ENCODE results near the gene INO80C. TPM values are rescaled to one million over a fixed set of nuclear protein-coding genes. Genes with fewer than 3 reads are reported as not detected.

The INO80C gene
- total and polyA plus RNA-seq, 2 donors from 2014 or later = 20.9 to 38.2 TPM

DNA sequence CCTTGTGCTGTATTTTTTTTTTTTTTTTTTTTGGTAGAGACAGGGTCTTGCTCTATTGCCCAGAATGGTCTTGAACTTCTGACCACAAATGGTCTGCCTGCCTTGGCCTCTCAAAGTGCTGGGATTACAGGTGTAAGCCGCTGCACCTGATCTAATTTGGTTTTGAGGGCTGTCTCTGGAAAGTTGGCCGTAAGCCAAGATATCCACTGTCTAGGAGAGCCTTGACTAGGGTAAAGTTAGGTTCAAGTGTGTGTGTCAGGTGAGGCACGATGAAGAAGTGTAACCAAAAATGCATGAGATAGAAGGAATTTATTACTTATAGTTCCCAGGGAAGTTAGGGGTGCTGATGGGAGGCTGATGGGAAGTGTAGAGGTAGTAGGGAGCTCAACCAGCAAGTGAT is 46.7 kb downstream of the INO80C start:
- TF ChIP-seq, protein P1, sequence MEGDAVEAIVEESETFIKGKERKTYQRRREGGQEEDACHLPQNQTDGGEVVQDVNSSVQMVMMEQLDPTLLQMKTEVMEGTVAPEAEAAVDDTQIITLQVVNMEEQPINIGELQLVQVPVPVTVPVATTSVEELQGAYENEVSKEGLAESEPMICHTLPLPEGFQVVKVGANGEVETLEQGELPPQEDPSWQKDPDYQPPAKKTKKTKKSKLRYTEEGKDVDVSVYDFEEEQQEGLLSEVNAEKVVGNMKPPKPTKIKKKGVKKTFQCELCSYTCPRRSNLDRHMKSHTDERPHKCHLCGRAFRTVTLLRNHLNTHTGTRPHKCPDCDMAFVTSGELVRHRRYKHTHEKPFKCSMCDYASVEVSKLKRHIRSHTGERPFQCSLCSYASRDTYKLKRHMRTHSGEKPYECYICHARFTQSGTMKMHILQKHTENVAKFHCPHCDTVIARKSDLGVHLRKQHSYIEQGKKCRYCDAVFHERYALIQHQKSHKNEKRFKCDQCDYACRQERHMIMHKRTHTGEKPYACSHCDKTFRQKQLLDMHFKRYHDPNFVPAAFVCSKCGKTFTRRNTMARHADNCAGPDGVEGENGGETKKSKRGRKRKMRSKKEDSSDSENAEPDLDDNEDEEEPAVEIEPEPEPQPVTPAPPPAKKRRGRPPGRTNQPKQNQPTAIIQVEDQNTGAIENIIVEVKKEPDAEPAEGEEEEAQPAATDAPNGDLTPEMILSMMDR (IDR thresholded peaks at IDR 0.05; ENCODE audit: borderline replicate concordance, extremely low read depth, insufficient read depth) = no peak
- no peak overlapping the region for H3K27ac ChIP-seq (ENCODE audit: low read depth in 2 of 2, low read length in 2 of 2)
- no peak for DNase-seq
- no peaks in the 10 kb centered on the region for H3K9me3 ChIP-seq (ENCODE audit: control insufficient read depth in 2 of 3, insufficient read depth in 1 of 3, low read length in 3 of 3)
- H3K36me3 ChIP-seq (ENCODE audit: control insufficient read depth in 2 of 3, insufficient read depth in 3 of 3, low read length in 3 of 3) = no peaks in the 10 kb centered on the region
- FAIRE-seq = no peak
- no peaks in the 10 kb centered on the region for H3K4me1 ChIP-seq (ENCODE audit: control insufficient read depth in 2 of 3, insufficient read depth in 2 of 3, low read depth in 1 of 3, low read length in 3 of 3)
- H3K4me3 ChIP-seq (ENCODE audit: low read length in 3 of 3) = no peak overlapping the region
- intact Hi-C loops (cut with DNase I) = no loop called here
- H3K9ac ChIP-seq (ENCODE audit: low read length in 3 of 3) = no peak overlapping the region
- no peaks in the 10 kb centered on the region for H3K27me3 ChIP-seq (ENCODE audit: control insufficient read depth, insufficient read depth, low read length)

GRCh38 chr18:35444636-35445035 is 53.1 kb downstream of the INO80C start:
- intact Hi-C loops (cut with DNase I) = no loop called here
- H3K9ac ChIP-seq (ENCODE audit: low read length in 3 of 3) = no peak overlapping the region
- DNase-seq (no peak), FAIRE-seq (no peak)
- H3K27me3 ChIP-seq (ENCODE audit: control insufficient read depth, insufficient read depth, low read length) = no peaks in the 10 kb centered on the region
- no peak overlapping the region for H3K4me3 ChIP-seq (ENCODE audit: low read length in 3 of 3)
- no peaks in the 10 kb centered on the region for H3K9me3 ChIP-seq (ENCODE audit: control insufficient read depth in 2 of 3, insufficient read depth in 1 of 3, low read length in 3 of 3)
- no peaks in the 10 kb centered on the region for H3K4me1 ChIP-seq (ENCODE audit: control insufficient read depth in 2 of 3, insufficient read depth in 2 of 3, low read depth in 1 of 3, low read length in 3 of 3)
- TF ChIP-seq, protein P1 (IDR thresholded peaks at IDR 0.05; ENCODE audit: borderline replicate concordance, extremely low read depth, insufficient read depth) = no peak
- no peaks in the 10 kb centered on the region for H3K36me3 ChIP-seq (ENCODE audit: control insufficient read depth in 2 of 3, insufficient read depth in 3 of 3, low read length in 3 of 3)
- no peak overlapping the region for H3K27ac ChIP-seq (ENCODE audit: low read depth in 2 of 2, low read length in 2 of 2)

- intact Hi-C loops (cut with DNase I) = no loop called here
- no peak overlapping the region for H3K27ac ChIP-seq (ENCODE audit: low read depth in 2 of 2, low read length in 2 of 2)
- no peaks in the 10 kb centered on the region for H3K27me3 ChIP-seq (ENCODE audit: control insufficient read depth, insufficient read depth, low read length)
- no peaks in the 10 kb centered on the region for H3K9me3 ChIP-seq (ENCODE audit: control insufficient read depth in 2 of 3, insufficient read depth in 1 of 3, low read length in 3 of 3)
- H3K36me3 ChIP-seq (ENCODE audit: control insufficient read depth in 2 of 3, insufficient read depth in 3 of 3, low read length in 3 of 3) = no peaks in the 10 kb centered on the region
- no peak for DNase-seq
- no peak overlapping the region for H3K4me3 ChIP-seq (ENCODE audit: low read length in 3 of 3)
- no peaks in the 10 kb centered on the region for H3K4me1 ChIP-seq (ENCODE audit: control insufficient read depth in 2 of 3, insufficient read depth in 2 of 3, low read depth in 1 of 3, low read length in 3 of 3)
- H3K9ac ChIP-seq (ENCODE audit: low read length in 3 of 3) = no peak overlapping the region
- TF ChIP-seq, protein P1 (IDR thresholded peaks at IDR 0.05; ENCODE audit: borderline replicate concordance, extremely low read depth, insufficient read depth) = no peak
- no peak for FAIRE-seq
These were observed 53.9 kb downstream of the INO80C start for GRCh38 chr18:35443847-35444246.

- no peak for FAIRE-seq
- TF ChIP-seq, protein P1 (IDR thresholded peaks at IDR 0.05; ENCODE audit: borderline replicate concordance, extremely low read depth, insufficient read depth) = no peak
- H3K9me3 ChIP-seq (ENCODE audit: control insufficient read depth in 2 of 3, insufficient read depth in 1 of 3, low read length in 3 of 3) = no peaks in the 10 kb centered on the region
- H3K4me1 ChIP-seq (ENCODE audit: control insufficient read depth in 2 of 3, insufficient read depth in 2 of 3, low read depth in 1 of 3, low read length in 3 of 3) = no peaks in the 10 kb centered on the region
- no peak for DNase-seq
- no peaks in the 10 kb centered on the region for H3K27me3 ChIP-seq (ENCODE audit: control insufficient read depth, insufficient read depth, low read length)
- no peak overlapping the region for H3K4me3 ChIP-seq (ENCODE audit: low read length in 3 of 3)
- no peak overlapping the region for H3K27ac ChIP-seq (ENCODE audit: low read depth in 2 of 2, low read length in 2 of 2)
- no peaks in the 10 kb centered on the region for H3K36me3 ChIP-seq (ENCODE audit: control insufficient read depth in 2 of 3, insufficient read depth in 3 of 3, low read length in 3 of 3)
- no peak overlapping the region for H3K9ac ChIP-seq (ENCODE audit: low read length in 3 of 3)
- intact Hi-C loops (cut with DNase I) = no loop called here
These were observed 54.3 kb downstream of the INO80C start for GRCh38 chr18:35443434-35443833.
